ENCODE measurements around the gene FHIT. TPM values are rescaled to one million over a fixed set of nuclear protein-coding genes. Genes with fewer than 3 reads are reported as not detected.

The FHIT gene
- total RNA-seq, 1 donor: 2.2 TPM

DNA sequence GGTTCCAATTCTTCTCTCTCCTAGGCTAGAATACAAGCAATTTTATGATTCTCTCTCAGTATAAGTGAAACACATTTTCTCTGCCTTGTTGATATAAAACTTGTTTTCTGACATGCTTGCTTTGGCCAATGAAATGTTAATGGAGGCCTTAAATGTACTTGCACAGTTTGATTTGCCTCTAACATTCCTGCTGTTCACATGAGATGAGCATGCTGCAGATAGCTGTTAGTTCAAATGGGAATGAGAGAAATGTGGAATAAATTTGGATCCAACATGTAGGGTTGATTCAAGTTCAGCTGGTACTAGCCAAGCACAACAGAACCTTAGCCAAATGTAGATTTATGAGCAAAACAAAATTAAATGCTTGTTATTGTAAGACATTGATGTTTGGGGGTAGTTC, 32.6 kb upstream of the FHIT start:
- no peak for DNase-seq (ENCODE audit: low read depth)
- TF ChIP-seq CTCF (IDR thresholded peaks at IDR 0.05; ENCODE audit: insufficient read depth, low read depth, low read length): no peak
- no peak overlapping the region for H3K4me3 ChIP-seq (ENCODE audit: low read depth, low read length)

DNA sequence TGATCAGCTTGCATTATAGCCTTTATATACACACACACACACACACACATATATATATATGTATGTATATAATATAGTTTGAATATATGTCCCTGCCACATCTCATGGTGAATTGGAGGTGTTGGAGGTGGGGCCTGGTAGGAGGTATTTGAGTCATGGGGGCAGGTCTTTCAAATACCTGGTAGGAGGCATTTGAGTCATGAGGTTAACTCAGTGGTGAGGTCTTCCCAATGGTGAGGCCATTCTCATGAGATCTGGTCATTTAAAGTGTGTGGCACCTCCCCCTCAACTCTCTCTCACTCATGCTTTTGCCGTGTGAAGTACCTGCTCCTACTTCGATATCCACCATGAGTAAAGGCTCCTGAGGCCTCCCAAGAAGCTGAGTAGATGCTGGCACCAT, 27.5 kb upstream of the FHIT start:
- no peak overlapping the region for H3K4me3 ChIP-seq (ENCODE audit: low read depth, low read length)
- DNase-seq (ENCODE audit: low read depth): no peak
- no peak for TF ChIP-seq CTCF (IDR thresholded peaks at IDR 0.05; ENCODE audit: insufficient read depth, low read depth, low read length)

GRCh38 chr3:61277411-61277810, 26.2 kb upstream of the FHIT start:
- H3K4me3 ChIP-seq (ENCODE audit: low read depth, low read length): no peak overlapping the region
- TF ChIP-seq CTCF (IDR thresholded peaks at IDR 0.05; ENCODE audit: insufficient read depth, low read depth, low read length): no peak
- DNase-seq (ENCODE audit: low read depth): no peak

DNA sequence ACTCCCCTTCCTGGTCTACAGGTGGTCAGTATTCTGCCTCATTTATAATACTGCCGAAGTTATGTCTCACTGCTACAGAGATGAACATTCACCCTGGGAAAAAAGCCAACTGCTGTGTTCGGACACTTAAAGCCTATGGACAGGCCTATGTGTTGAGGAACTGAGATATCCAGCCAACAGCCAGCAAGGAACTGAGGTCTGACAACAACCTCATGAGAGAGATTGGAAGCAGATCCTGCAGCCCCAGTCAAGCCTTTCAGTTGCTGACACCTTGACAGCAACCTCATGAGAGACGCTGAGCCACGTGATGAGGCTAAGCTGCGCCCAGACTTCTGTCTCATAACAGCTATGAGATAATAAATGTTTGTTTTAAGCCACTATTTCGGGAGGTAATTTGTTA, 18.2 kb upstream of the FHIT start:
- no peak for DNase-seq (ENCODE audit: low read depth)
- H3K4me3 ChIP-seq (ENCODE audit: low read depth, low read length): no peak overlapping the region
- TF ChIP-seq CTCF (IDR thresholded peaks at IDR 0.05; ENCODE audit: insufficient read depth, low read depth, low read length): no peak

DNA sequence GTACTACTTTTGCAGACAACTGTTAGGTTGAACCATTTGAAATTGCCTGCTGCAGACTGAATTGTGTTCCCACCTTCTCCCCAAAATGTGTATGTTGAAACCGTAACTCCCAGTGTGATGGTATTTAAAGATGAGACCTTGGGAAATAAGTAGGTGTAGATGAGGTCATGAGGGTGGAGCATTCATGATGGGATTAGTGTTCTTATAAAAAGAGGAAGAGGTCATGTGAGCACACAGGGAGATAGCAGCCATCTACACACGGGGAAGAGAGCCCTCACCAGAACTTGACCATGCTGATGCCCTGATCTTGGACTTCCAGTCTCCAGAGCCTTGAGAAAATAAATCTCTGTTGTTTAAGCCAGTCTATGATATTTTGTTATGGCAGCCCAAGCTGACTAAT, 17.4 kb upstream of the FHIT start:
- H3K4me3 ChIP-seq (ENCODE audit: low read depth, low read length): no peak overlapping the region
- DNase-seq (ENCODE audit: low read depth): no peak

DNA sequence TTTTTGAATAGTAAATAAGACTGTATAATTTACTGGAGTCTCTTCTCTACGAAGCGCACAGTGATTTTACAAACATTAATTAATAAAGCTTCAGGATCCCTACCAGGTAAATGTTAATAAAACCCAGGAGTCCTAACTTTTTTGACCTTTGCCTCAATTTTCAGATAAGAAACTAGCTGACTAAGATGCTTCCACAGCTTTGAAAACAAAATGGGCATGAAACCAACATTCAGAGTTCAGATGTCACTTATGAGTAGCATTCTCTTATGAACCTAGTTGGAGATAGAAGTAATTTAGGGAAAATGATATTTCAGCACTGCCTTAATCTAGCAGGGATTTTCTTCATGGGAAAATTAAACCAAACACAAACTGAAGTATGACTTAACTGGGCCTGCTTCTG, 13.0 kb upstream of the FHIT start:
- H3K4me3 ChIP-seq (ENCODE audit: low read depth, low read length): no peak overlapping the region
- no peak for DNase-seq (ENCODE audit: low read depth)
- TF ChIP-seq CTCF (IDR thresholded peaks at IDR 0.05; ENCODE audit: insufficient read depth, low read depth, low read length): no peak

More for the DNA sequence above, 17.4 kb upstream of the FHIT start:
- TF ChIP-seq CTCF (IDR thresholded peaks at IDR 0.05; ENCODE audit: insufficient read depth, low read depth, low read length): no peak

GRCh38 chr3:61257148-61257547, 5.9 kb upstream of the FHIT start:
- no peak for TF ChIP-seq CTCF (IDR thresholded peaks at IDR 0.05; ENCODE audit: insufficient read depth, low read depth, low read length)
- no peak overlapping the region for H3K4me3 ChIP-seq (ENCODE audit: low read depth, low read length)
- no peak for DNase-seq (ENCODE audit: low read depth)

Measured in fibroblast of villous mesenchyme (primary cell).